Stimulated activated CD8-positive, alpha-beta memory T cell treated with anti-CD3 and anti-CD28 coated beads, Interleukin-15, amount 100 ng/mL, for 24 hours (primary cell): ENCODE results near the gene HOXB3.

Source experiments
- DNase-seq: peaks from one replicate; pipeline ENCODE4 v3.0.0-alpha.2; 2020; ENCODE audit warnings: low read depth

HOXB3 gene

DNA sequence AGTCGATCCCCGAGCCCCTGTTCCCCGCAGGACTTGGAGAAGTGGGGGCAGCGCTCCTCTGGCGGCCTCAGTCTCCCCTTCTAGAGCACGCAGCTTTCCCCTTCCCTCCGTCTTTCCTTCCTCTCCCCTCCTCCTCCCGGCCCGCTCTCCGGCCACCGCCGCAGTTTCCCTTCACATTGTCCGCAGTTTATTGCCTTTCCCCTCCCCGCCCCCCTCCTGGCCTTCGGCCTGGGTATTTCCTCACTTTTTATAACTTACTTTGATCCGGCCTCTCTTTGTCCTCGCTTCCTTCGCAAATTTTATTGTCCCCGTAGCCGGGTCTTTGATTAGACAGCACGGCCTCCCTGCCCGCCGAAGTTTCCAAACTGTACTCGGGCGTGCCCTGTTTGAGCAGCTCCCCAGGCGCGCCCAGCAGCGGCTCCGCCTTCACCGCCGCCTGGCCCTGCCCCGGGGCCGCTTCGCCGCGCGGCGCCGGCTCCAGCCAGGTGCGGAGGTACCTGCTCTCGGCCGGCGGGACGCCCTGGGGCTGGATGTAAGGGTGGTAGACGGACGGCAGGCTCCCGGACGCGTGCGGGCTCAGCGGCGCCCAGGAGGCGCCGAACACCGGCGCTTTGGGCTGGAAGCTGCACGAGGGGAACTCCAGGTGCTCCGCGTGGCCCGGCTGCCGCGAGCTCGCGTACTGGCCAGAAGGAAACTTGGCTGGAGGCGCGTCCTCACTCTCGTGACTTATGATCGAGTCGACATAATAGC, 35.6 kb upstream of the HOXB3 start:
- DNase-seq, result no peak

DNA sequence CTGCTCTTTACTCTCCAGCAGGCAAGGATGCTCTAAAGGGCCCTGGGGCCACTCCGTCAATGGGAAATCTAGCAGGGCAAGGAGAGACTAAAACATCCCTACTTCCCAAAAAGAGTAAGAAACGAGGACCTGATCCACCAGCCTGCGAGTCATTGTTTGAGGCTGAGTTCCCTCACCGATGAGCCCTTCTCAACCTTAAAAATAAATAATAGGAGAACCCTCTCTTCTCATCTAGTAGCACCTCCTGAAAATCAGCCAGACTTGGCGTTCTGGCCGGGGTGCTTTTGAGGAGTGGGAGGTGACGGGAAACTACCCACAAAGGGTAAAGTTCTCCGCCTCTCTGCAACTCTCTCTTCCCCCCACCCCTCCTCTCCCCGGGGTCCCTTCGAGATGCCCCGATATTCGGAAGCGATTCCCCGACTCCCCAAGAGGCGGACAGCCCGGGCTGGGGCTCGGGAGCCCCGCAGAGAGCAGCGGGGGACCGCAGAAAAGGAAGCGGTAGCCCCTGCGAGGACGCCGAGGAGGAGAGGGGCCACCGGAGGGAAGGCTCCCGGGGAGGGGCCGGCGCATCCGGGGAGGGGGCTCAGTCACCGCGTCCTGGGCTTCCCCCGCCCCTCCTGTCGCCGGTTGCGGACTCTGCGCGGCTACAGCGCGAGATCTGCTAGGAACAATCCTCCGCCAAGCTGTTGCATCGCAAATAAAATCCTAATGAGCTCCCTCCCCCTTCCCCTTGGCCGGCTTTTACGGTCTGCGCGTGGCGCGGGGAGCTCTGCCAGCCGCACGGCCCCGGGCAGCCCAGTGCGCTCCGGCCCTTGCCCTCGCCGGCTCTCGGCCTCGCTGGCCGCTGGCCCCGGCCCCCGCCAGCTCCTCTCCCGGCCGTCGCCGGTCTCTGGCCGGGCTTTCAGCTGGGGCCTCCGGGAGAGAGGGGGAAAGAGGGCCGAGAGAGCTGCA, 34.8 kb upstream of the HOXB3 start:
- no peak for DNase-seq

DNA sequence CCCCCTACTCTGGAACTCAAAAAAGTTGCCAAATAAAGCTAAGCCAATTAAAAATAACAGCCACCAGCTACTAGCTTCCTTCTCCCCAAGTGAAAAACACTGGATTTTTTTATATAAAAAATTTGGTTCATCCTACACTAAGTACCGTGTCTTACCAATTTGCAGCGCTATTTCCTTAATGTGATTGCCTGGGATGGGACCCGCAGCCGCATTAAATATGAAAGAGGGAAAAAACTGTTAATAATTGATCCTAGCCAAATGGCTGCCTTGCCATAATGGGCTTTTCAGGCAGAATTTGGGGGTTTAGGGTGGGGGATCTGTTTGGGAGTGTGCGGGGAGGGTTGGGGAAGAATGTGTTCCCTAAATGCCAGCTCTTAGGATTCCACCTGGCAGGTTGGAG, 34.1 kb upstream of the HOXB3 start:
- DNase-seq, result no peak

DNA sequence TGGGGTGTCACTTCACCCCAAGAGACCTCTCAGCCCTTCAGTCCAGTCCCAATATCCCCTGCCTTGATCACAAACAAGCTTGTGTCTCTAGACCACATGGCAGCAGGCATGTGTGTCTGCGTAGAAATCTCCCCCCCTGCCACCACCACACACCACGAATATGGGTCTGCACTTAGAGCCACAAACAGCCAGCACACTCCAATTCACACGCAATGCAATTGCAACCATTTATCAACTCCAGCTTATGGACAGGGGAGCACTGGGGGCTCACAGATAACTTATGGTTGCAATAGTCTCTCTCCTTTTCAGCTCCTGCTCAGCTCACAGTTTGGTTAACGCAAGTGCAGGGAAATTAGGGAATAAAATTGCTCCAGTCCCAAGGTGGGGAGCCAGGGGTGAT, 33.5 kb upstream of the HOXB3 start:
- no peak for DNase-seq

DNA sequence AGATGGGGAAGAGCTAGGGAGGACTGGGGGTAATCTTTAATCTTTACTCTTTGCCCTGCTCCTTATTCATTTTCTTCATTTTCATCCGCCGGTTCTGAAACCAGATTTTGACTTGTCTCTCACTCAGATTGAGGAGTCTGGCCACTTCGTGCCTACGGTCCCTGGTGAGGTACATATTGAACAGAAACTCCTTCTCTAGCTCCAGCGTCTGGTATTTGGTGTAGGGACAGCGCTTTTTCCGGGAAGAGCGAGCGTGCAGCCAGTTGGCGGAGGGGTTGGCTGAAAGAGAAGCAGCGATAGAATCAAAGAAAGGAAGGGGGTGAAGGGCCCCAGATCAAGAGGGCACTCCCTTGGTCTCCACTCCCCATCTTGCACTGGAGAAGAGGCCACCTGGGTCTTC, 32.8 kb upstream of the HOXB3 start:
- DNase-seq, result no peak

DNA sequence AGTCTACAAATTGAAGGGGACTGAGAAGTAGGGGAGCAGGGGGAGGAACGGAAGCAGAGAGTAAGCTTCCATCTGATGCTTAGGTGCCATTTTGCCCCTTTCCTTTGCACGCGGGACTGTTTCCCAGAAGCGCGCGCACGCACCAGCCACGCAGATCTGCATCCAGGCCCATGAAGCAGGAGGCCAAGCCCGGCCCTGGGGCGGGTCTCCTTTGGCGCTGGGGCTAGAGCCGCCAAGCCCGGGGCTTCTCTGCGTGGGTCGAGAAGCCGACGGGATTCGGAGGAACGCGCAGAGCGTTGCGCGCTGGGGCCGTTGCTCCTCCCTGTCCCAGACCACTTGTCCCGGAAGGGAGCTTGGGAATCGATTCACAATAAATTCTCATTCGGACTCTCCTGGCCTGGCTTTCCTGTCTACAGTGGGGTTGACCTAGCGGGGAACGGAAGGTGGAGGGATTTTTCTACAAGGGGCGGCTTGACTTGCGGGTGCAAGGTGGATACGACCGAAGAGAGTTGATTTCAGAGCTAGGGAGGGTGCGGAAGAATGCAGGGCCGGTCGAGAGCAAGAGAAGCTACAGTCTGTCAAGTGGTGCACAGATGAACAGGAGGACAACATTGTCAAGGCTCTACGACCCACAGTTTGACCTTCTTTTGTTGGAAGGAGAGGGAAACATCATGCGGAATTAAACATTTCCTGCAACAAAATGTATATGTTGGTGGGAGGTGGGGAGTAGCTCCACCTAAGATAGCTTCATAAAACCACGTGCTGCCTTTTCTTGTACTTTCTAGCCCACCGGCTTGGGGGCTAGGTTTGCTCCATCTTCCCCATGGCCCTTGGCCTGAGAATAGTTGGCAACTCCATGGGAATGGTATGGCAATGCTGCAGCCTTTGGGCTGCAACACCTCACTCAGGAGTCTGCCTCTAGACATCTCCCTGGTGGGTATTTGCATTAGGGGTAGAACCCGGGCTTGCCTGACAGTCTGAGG, 31.7 kb upstream of the HOXB3 start:
- no peak for DNase-seq

DNA sequence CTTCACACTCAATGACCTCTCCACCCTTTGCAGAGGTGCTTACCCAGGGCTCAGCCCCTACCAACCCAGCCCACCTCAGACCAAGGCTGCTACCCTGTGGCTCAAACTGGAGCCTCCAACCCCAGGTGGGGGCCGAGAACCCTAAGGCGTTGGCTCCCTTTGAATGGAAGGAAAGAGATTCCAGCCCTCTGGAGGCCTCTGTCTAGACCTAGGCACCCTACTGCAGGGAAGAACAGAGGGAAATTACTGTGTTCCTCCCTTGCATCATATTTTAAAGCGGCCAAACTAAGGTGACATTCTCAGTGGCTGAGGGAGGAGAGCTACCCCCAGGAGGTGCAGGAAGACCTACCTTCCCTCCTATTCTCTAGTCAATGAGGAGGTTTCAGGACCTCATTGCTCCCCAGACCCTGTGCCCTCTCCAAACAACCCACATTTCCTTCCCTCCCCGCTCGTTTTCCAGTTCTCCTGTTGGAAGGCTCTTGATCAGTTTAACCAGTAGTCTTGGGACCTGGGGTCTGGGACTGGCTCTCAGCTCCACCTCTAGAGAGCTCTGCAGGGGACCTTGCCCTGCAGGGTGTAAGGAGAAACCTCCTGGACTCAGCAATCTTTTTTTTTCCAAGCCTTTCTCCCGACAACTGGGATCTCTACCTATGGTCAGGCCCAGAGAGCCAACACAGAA, 30.6 kb upstream of the HOXB3 start:
- DNase-seq, result no peak

DNA sequence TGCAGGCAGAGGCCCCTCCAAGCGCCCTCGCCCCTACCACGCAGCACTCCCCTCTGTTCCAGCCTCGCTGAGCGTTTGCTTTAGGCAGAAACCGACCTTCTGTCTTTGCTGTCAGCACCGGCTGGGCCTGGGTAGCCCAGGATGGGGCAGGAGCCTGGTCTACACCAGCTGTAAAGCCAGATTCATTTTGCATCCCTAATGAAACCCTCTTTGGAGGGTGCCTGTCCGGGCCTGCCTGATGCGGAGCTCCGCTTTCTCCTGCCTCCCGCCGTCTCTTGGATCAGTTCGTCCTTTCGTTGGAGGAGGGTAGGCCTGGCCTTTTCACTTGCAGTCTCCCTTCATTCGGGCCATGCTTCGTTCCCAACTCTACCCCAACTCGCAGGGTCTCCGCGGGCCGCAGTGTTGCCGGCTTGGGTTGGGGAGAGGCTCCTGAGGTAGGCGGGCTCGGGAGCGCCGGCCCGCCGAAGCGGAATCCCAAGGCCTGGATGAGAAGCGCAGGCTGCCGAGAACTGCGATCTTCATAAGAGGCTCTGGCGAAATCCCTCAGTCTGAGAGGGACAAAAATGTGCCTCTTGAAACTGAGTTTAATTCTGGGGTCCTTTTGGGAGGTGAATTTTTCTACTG, 29.9 kb upstream of the HOXB3 start:
- DNase-seq, result no peak

DNA sequence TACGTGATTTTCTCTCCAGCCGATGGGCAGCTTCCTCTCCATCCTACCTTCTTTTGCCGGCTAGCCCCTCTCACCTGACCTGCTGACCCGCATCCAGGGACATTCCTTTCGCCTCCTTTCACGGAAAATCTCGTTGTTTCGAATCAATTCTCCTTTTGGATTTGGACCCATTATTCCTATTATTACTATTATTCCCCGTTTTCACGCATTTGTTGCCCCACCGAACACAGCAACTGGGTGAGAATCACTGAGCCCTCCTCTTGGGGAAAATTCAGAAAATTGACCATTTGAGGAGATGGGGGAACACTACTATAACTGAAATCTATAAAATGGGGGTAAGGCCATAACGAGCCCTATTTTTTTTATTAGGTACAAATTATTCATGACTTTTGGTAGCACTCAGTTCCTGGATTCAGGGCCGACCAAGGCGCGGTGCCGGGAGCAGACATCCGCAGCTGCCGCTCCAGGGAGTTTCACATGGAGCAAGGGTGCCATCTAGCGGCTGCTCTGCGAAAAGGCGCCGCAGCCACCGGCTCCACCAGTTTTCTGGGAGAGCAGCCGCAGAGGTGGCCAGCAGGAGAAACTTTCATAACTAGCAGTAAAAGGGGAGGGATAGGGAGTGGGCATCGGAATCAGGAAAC, 28.3 kb upstream of the HOXB3 start:
- DNase-seq, result peak; percentile 84

DNA sequence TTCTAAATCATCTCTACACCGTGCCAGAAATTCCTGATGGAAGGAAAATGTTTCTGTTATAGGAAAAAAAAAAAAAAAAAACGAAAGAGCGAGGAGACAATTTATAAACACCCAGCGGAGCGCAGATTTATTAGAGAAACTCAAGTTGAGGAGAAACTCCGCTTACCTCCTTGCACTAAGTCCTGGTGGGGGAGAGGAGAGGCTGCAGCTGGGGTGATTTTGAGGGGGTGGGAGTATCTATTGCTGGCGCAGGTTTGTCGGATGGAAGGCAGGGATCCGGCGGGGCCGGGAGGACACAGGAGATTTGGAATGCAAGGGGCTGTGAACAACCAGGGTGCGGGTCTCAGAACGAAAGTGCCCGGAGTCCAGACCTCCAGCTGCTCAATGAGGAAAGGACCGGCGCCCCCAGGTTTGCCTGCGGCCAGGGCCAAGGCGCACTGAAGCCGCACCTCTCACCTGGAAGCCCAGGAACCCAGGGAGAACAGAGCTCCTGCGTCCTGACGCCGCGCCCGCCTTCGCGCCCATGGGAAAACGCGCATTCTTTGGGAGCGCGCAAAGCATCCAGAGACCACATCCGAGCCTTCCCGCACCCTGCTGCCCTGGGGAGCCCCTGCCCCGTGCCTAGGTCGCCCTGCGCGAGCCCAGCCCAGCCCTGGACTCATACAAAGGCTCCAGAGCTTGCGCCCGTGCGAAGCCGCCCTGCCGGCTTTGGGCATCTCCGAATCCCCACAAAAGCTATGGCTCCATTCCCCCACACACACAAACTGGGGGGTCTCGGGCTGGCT, 27.6 kb upstream of the HOXB3 start:
- DNase-seq, result no peak

DNA sequence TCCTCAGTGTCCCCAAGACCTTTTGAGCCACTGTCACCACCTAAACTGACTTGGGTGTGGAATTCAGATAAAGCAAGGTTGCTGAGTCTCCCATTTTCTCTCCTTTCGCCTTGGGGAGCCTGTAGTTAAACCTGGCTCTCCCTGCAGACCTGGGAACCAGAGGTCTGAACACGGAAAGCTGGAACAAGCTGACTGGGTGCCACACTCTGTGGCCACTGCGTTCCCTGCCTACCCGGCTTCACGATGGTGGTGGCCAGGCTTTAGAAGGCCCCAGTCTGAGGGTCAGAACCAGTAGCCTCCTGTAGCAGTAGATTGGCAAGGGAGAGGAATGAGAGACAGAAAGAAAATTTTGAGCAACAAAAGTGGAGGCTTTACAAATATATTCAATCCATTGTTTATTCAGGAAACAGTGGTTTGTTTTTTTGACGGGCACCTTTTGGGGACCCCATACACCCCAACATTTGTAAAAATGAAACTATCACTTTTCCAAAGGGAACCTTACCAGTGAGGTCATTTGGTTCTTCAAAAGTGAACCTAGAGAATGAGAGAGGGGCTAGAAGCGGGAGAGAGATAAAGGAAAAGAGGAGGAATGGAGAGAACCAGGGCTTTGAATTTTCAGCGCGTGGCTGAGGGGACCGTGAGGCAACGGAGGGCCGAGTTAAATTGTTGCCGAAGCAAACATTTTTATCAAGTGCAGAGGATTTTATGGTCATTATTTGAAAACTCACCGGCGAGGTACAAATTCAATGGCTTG, 26.9 kb upstream of the HOXB3 start:
- no peak for DNase-seq

DNA sequence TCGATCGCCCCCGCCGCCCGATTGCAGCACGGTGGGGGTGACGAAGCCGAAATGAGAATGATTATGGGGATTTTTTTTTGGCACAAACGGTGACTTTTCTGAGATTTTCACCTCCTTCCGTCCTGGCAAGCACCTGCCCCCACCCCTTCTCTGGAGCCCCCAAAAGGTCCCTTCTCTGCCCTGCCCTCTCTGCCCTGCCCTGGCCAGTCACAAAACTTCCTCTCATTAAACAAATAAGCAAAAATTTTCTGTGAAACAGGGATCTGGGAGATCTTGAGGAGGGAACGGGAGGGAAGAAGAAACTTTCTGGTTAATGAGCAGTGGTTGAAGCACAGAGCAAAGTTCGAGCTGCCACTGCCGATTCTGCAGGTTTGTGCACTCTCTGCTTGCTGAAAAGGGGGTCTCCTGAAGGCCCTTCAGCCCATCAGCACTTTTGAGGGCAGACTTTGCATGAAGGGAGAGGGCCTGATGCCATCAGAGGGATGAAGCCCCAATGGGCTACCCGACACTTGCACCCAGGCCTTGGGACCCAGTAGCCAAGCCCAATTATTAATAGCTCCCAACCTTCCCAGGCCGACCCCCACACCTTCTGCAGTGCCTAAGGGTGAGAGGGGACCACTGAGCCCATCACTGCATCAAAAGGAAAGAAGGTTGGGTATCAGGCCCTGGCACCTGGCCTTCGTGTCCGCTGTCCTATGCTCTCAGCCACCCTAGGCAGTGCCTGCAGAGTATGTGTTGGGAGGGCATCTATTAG, 26.1 kb upstream of the HOXB3 start:
- no peak for DNase-seq

DNA sequence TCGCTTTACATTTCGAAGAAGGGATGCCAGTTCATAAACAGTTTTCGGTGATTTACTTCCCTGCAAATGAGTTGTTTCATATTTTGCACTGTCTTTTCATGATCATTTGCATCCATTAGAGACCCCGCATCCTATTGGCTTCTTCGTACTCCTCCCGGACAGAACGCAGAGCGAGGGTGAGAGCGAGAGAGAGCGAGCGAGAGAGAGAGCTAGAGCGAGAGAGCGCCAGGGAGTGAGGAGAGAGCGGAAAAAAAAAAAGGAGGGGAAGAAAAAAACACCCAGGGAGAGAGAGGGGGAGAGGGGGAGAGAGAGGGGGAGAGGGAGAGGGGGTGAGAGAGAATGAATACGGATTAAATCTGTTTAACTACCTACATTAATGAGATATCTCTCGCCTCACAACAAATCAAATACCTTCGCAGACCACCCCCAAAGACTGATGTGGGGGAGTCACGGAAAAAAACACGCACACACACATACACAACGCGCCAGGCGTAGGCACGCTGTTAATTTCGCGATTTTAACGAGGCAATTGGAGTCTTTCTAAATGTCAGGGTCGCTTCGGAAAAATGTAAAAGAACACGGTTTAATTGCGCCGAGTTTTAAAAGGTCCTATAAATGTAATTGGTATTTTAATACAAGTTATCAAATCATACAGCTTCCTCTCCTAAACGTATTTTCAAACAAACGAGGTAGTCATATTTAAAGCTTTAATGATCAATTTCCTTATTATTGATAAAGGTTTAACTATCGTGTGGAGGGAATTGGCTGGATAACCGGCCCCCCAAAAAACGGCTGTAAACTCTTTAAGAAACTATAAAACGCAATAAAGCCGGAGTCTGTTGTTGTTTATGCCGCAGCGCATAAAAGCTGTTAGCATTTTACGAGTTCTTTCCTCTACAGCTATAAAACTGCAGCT, 25.3 kb upstream of the HOXB3 start, which contains the start of gene HOXB8:
Gene HOXB8 (minus strand): TSS at position 246 of the 916 bp plus-strand sequence. CDS start 588 bp downstream, outside the sequence.
- no peak for DNase-seq

DNA sequence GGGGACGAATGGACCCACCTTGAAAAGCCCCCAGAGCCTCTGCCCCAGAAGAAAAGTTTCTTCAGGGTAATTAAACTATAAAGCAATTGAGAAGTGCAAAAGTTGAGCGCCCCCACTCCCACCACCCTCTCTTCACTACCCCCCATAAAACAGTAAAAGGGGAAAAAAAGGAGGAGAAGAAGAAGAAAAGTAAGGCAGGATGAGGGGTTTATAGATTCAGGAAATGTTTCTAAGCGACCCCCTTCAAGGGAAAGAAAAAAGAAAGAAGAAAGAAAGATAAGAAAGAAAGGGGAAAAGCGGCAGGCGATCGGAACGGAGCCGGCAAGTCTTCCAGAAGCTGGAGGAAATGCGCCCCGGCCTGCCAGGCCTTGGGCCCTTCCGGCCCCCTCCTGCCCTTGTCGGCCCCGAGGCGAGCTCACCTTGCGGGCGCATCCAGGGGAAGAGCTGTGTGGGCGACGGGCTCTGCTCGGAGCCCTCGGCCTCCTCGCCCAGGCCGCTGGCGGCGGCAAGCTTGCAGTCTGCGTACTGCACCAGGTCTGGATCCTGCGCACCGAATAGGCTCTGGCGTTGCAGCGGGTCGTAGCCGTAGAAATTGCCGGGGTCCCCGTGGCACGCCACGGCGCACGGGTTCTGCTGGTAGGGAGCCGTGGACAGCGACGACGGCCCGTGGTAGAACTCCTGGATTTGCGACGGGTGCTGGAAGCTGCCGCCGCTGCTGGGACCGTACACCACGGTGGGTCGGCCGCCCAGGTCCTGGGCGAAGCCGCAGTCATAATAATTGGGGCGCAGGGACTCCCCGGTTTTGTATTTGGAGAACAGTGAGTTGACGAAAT, 24.0 kb upstream of the HOXB3 start:
- no peak for DNase-seq

DNA sequence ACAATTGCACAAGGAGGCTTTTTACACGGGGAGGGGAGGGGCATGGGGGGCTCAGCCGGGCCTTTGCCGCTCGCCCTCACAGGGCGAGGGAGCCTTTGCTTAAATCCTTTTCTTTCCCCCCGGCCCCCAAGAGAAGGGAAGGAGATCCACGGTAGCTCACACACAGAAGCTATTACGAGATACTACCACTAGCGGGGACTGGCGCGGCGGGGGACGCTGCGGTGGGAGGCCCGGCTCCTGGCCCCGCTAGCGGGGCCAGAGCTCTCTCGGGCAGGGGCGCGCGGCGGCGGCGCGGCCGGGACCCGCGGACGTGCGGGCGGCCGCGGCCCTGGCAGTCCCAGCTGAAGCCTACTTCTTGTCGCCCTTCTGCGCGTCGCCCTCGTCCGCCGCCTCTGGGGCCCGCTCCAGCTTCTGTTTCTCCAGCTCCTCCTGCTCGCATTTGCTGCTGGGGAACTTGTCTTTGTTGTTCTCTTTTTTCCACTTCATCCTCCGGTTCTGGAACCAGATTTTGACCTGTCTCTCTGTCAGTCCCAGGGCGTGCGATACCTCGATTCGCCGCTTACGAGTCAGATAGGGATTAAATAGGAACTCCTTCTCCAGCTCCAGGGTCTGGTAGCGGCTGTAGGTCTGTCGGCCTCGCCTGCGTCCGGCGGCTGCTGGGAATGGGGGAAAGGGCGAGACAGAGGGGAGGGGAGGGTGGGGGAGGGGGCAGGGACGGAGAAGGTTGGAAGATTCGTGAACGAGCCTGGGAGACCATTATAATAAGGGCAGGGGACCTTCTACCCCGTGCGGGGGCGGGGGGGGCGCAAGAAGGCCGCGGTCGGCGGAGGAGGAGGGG, 23.0 kb upstream of the HOXB3 start:
- no peak for DNase-seq
